Measurements from ENCODE around the gene ELMOD1. TPM values are rescaled to one million over a fixed set of nuclear protein-coding genes. Genes with fewer than 3 reads are reported as not detected.

The ELMOD1 gene
- total and polyA plus RNA-seq, 2 donors, result 0.05 to 0.34 TPM

GRCh38 chr11:107651672-107652071 is 60.7 kb downstream of the ELMOD1 start:
- no peak overlapping the region for H3K4me3 ChIP-seq (ENCODE audit: low read length in 2 of 2)
- H3K27ac ChIP-seq (ENCODE audit: low read depth in 1 of 2, low read length in 1 of 2), result no peak overlapping the region
- DNase-seq (ENCODE audit: low read depth in 6 of 9, low spot score in 9 of 9), result no peak
- no peaks in the 10 kb centered on the region for H3K4me1 ChIP-seq (ENCODE audit: control insufficient read depth in 2 of 2, insufficient read depth in 2 of 2, low read length in 2 of 2)
- no peaks in the 10 kb centered on the region for H3K9me3 ChIP-seq (ENCODE audit: control insufficient read depth in 2 of 2, insufficient read depth in 1 of 2, low read length in 1 of 2)
- 82% methylated on average over 4 of the region's 4 CpGs for WGBS
- no peaks in the 10 kb centered on the region for H3K36me3 ChIP-seq (ENCODE audit: control insufficient read depth in 2 of 2, insufficient read depth in 2 of 2, low read length in 1 of 2)
- no peaks in the 10 kb centered on the region for H3K27me3 ChIP-seq (ENCODE audit: control insufficient read depth in 2 of 2, insufficient read depth in 1 of 2, low read length in 1 of 2)

- Histone ChIP-seq H3K9me3 (ENCODE audit: control insufficient read depth in 2 of 2, insufficient read depth in 1 of 2, low read length in 1 of 2) (no peaks in the 10 kb centered on the region), H3K36me3 (ENCODE audit: control insufficient read depth in 2 of 2, insufficient read depth in 2 of 2, low read length in 1 of 2) (no peaks in the 10 kb centered on the region), H3K27ac (ENCODE audit: low read depth in 1 of 2, low read length in 1 of 2) (no peak overlapping the region), H3K4me3 (ENCODE audit: low read length in 2 of 2) (no peak overlapping the region), H3K4me1 (ENCODE audit: control insufficient read depth in 2 of 2, insufficient read depth in 2 of 2, low read length in 2 of 2) (no peaks in the 10 kb centered on the region), H3K27me3 (ENCODE audit: control insufficient read depth in 2 of 2, insufficient read depth in 1 of 2, low read length in 1 of 2) (no peaks in the 10 kb centered on the region)
- WGBS, result 93% methylated on average over 1 of the region's 1 CpG
- DNase-seq (ENCODE audit: low read depth in 6 of 9, low spot score in 9 of 9), result no peak
Measured at GRCh38 chr11:107653076-107653475, 62.1 kb downstream of the ELMOD1 start.

GRCh38 chr11:107655602-107656001 is 64.7 kb downstream of the ELMOD1 start:
- no peak for DNase-seq (ENCODE audit: low read depth in 6 of 9, low spot score in 9 of 9)
- Histone ChIP-seq H3K27me3 (ENCODE audit: control insufficient read depth in 2 of 2, insufficient read depth in 1 of 2, low read length in 1 of 2) (no peaks in the 10 kb centered on the region), H3K27ac (ENCODE audit: low read depth in 1 of 2, low read length in 1 of 2) (no peak overlapping the region), H3K4me1 (ENCODE audit: control insufficient read depth in 2 of 2, insufficient read depth in 2 of 2, low read length in 2 of 2) (no peaks in the 10 kb centered on the region), H3K4me3 (ENCODE audit: low read length in 2 of 2) (no peak overlapping the region), H3K9me3 (ENCODE audit: control insufficient read depth in 2 of 2, insufficient read depth in 1 of 2, low read length in 1 of 2) (no peaks in the 10 kb centered on the region), H3K36me3 (ENCODE audit: control insufficient read depth in 2 of 2, insufficient read depth in 2 of 2, low read length in 1 of 2) (no peaks in the 10 kb centered on the region)
- 51% methylated on average over 4 of the region's 4 CpGs for WGBS

GRCh38 chr11:107659310-107659709 is 68.4 kb downstream of the ELMOD1 start:
- Histone ChIP-seq H3K9me3 (ENCODE audit: control insufficient read depth in 2 of 2, insufficient read depth in 1 of 2, low read length in 1 of 2) (no peaks in the 10 kb centered on the region), H3K27ac (ENCODE audit: low read depth in 1 of 2, low read length in 1 of 2) (no peak overlapping the region), H3K27me3 (ENCODE audit: control insufficient read depth in 2 of 2, insufficient read depth in 1 of 2, low read length in 1 of 2) (no peaks in the 10 kb centered on the region), H3K4me3 (ENCODE audit: low read length in 2 of 2) (no peak overlapping the region), H3K4me1 (ENCODE audit: control insufficient read depth in 2 of 2, insufficient read depth in 2 of 2, low read length in 2 of 2) (no peaks in the 10 kb centered on the region), H3K36me3 (ENCODE audit: control insufficient read depth in 2 of 2, insufficient read depth in 2 of 2, low read length in 1 of 2) (no peaks in the 10 kb centered on the region)
- no peak for DNase-seq (ENCODE audit: low read depth in 6 of 9, low spot score in 9 of 9)

GRCh38 chr11:107660066-107660465 is 69.1 kb downstream of the ELMOD1 start:
- Histone ChIP-seq H3K9me3 (ENCODE audit: control insufficient read depth in 2 of 2, insufficient read depth in 1 of 2, low read length in 1 of 2) (no peaks in the 10 kb centered on the region), H3K4me1 (ENCODE audit: control insufficient read depth in 2 of 2, insufficient read depth in 2 of 2, low read length in 2 of 2) (no peaks in the 10 kb centered on the region), H3K4me3 (ENCODE audit: low read length in 2 of 2) (no peak overlapping the region), H3K36me3 (ENCODE audit: control insufficient read depth in 2 of 2, insufficient read depth in 2 of 2, low read length in 1 of 2) (no peaks in the 10 kb centered on the region), H3K27me3 (ENCODE audit: control insufficient read depth in 2 of 2, insufficient read depth in 1 of 2, low read length in 1 of 2) (no peaks in the 10 kb centered on the region), H3K27ac (ENCODE audit: low read depth in 1 of 2, low read length in 1 of 2) (no peak overlapping the region)
- no peak for DNase-seq (ENCODE audit: low read depth in 6 of 9, low spot score in 9 of 9)
- 91% methylated on average over 3 of the region's 3 CpGs for WGBS

- Histone ChIP-seq H3K4me1 (ENCODE audit: control insufficient read depth in 2 of 2, insufficient read depth in 2 of 2, low read length in 2 of 2) (no peaks in the 10 kb centered on the region), H3K36me3 (ENCODE audit: control insufficient read depth in 2 of 2, insufficient read depth in 2 of 2, low read length in 1 of 2) (no peaks in the 10 kb centered on the region), H3K27ac (ENCODE audit: low read depth in 1 of 2, low read length in 1 of 2) (no peak overlapping the region), H3K27me3 (ENCODE audit: control insufficient read depth in 2 of 2, insufficient read depth in 1 of 2, low read length in 1 of 2) (no peaks in the 10 kb centered on the region), H3K9me3 (ENCODE audit: control insufficient read depth in 2 of 2, insufficient read depth in 1 of 2, low read length in 1 of 2) (no peaks in the 10 kb centered on the region), H3K4me3 (ENCODE audit: low read length in 2 of 2) (no peak overlapping the region)
- no peak for DNase-seq (ENCODE audit: low read depth in 6 of 9, low spot score in 9 of 9)
- 96% methylated on average over 1 of the region's 1 CpG for whole genome bisulfite sequencing
Measured at GRCh38 chr11:107661656-107662055, 70.7 kb downstream of the ELMOD1 start.

GRCh38 chr11:107665018-107665417 is 74.1 kb downstream of the ELMOD1 start:
- Histone ChIP-seq H3K4me1 (ENCODE audit: control insufficient read depth in 2 of 2, insufficient read depth in 2 of 2, low read length in 2 of 2) (no peaks in the 10 kb centered on the region), H3K36me3 (ENCODE audit: control insufficient read depth in 2 of 2, insufficient read depth in 2 of 2, low read length in 1 of 2) (no peaks in the 10 kb centered on the region), H3K27ac (ENCODE audit: low read depth in 1 of 2, low read length in 1 of 2) (no peak overlapping the region), H3K27me3 (ENCODE audit: control insufficient read depth in 2 of 2, insufficient read depth in 1 of 2, low read length in 1 of 2) (no peaks in the 10 kb centered on the region), H3K9me3 (ENCODE audit: control insufficient read depth in 2 of 2, insufficient read depth in 1 of 2, low read length in 1 of 2) (no peaks in the 10 kb centered on the region), H3K4me3 (ENCODE audit: low read length in 2 of 2) (no peak overlapping the region)
- WGBS, result 94% methylated on average over 10 of the region's 10 CpGs
- DNase-seq (ENCODE audit: low read depth in 6 of 9, low spot score in 9 of 9), result no peak

- Histone ChIP-seq H3K36me3 (ENCODE audit: control insufficient read depth in 2 of 2, insufficient read depth in 2 of 2, low read length in 1 of 2) (no peaks in the 10 kb centered on the region), H3K27me3 (ENCODE audit: control insufficient read depth in 2 of 2, insufficient read depth in 1 of 2, low read length in 1 of 2) (no peaks in the 10 kb centered on the region), H3K9me3 (ENCODE audit: control insufficient read depth in 2 of 2, insufficient read depth in 1 of 2, low read length in 1 of 2) (no peaks in the 10 kb centered on the region), H3K4me3 (ENCODE audit: low read length in 2 of 2) (no peak overlapping the region), H3K4me1 (ENCODE audit: control insufficient read depth in 2 of 2, insufficient read depth in 2 of 2, low read length in 2 of 2) (no peaks in the 10 kb centered on the region), H3K27ac (ENCODE audit: low read depth in 1 of 2, low read length in 1 of 2) (no peak overlapping the region)
- DNase-seq (ENCODE audit: low read depth in 6 of 9, low spot score in 9 of 9), result no peak
- 69% methylated on average over 8 of the region's 8 CpGs for WGBS
Measured at GRCh38 chr11:107666911-107667613, 76.1 kb downstream of the ELMOD1 start.

- no peak overlapping the region for H3K27ac ChIP-seq (ENCODE audit: low read depth in 1 of 2, low read length in 1 of 2)
- no peaks in the 10 kb centered on the region for H3K9me3 ChIP-seq (ENCODE audit: control insufficient read depth in 2 of 2, insufficient read depth in 1 of 2, low read length in 1 of 2)
- no peaks in the 10 kb centered on the region for H3K4me1 ChIP-seq (ENCODE audit: control insufficient read depth in 2 of 2, insufficient read depth in 2 of 2, low read length in 2 of 2)
- no peaks in the 10 kb centered on the region for H3K36me3 ChIP-seq (ENCODE audit: control insufficient read depth in 2 of 2, insufficient read depth in 2 of 2, low read length in 1 of 2)
- no peak for DNase-seq (ENCODE audit: low read depth in 6 of 9, low spot score in 9 of 9)
- no peaks in the 10 kb centered on the region for H3K27me3 ChIP-seq (ENCODE audit: control insufficient read depth in 2 of 2, insufficient read depth in 1 of 2, low read length in 1 of 2)
- no peak overlapping the region for H3K4me3 ChIP-seq (ENCODE audit: low read length in 2 of 2)
- WGBS, result 96% methylated on average over 11 of the region's 11 CpGs
Measured at GRCh38 chr11:107669191-107669740, 78.3 kb downstream of the ELMOD1 start.

Measured in thymus (tissue), 11 donors.